ENCODE measurements around the gene FSTL4. TPM values are rescaled to one million over a fixed set of nuclear protein-coding genes. Genes with fewer than 3 reads are reported as not detected.
"Not testable (repeated sequence)": the region's sequence is repeated elsewhere in the genome, so short reads cannot be mapped to it uniquely, and the experiment has no call there.

Gene FSTL4
- total RNA-seq, 2 donors from 2014 or later: 4.5 to 10.1 TPM

DNA sequence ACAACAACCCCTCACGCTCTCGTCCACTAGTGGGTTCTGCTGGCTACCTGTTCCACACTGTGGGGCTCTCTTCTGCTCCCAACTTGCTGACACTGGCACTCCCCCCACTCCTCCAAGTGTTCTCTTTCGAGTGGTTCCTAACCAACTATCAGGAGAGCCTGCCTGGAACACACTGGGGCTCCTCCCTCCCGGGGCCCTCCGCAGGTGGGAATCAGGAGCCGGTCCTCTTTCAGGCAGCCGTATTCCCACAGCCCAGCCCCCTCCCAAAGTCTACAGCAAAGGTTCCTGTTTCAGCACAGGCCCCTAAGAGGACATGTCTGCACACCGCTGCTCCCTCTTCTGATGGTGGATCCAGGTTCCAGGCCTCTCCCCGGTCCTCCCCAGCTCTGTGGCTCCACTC is 165.9 kb downstream of the FSTL4 start:
- TF ChIP-seq POLR2AphosphoS5 (IDR thresholded peaks at IDR 0.05) (no peak), POLR2A (IDR thresholded peaks at IDR 0.05) (no peak)
- TF ChIP-seq, protein P1, sequence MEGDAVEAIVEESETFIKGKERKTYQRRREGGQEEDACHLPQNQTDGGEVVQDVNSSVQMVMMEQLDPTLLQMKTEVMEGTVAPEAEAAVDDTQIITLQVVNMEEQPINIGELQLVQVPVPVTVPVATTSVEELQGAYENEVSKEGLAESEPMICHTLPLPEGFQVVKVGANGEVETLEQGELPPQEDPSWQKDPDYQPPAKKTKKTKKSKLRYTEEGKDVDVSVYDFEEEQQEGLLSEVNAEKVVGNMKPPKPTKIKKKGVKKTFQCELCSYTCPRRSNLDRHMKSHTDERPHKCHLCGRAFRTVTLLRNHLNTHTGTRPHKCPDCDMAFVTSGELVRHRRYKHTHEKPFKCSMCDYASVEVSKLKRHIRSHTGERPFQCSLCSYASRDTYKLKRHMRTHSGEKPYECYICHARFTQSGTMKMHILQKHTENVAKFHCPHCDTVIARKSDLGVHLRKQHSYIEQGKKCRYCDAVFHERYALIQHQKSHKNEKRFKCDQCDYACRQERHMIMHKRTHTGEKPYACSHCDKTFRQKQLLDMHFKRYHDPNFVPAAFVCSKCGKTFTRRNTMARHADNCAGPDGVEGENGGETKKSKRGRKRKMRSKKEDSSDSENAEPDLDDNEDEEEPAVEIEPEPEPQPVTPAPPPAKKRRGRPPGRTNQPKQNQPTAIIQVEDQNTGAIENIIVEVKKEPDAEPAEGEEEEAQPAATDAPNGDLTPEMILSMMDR (IDR thresholded peaks at IDR 0.05): no peak
- WGBS: 94% methylated on average over 9 of the region's 9 CpGs
- no peak overlapping the region for H3K27ac ChIP-seq
- intact Hi-C loops (cut with DNase I): no loop called here
- no peak overlapping the region for H3K4me3 ChIP-seq
- H3K36me3 ChIP-seq: no peaks in the 10 kb centered on the region
- no peaks in the 10 kb centered on the region for H3K9me3 ChIP-seq
- no peaks in the 10 kb centered on the region for H3K4me1 ChIP-seq (replicated peaks)
- H3K27me3 ChIP-seq (replicated peaks; ENCODE audit: insufficient read depth): no peaks in the 10 kb centered on the region
- no peak for DNase-seq (ENCODE audit: low spot score)

DNA sequence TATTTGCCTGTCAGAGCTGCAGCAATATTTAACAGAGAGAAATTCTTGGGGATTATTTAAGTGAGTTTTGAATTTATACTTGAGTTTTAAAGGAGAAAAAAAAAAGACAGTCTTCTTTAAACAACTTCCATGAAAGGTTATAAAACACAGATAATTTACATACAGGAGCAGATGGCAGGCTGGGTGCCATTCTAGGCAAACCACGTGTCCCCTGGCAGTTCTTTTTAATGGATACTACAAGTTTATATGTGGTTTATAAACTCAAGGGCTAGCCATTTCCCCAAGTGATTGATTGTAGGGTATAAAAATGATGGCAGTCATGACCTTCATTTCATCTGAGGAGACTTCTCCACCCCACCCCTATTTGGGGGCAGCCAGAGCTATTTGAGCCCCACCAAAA is 166.6 kb downstream of the FSTL4 start:
- 16% methylated on average over 1 of the region's 1 CpG for WGBS
- no peak for TF ChIP-seq POLR2A (IDR thresholded peaks at IDR 0.05)
- no peak for TF ChIP-seq POLR2AphosphoS5 (IDR thresholded peaks at IDR 0.05)
- TF ChIP-seq, protein P1 (IDR thresholded peaks at IDR 0.05): no peak

DNA sequence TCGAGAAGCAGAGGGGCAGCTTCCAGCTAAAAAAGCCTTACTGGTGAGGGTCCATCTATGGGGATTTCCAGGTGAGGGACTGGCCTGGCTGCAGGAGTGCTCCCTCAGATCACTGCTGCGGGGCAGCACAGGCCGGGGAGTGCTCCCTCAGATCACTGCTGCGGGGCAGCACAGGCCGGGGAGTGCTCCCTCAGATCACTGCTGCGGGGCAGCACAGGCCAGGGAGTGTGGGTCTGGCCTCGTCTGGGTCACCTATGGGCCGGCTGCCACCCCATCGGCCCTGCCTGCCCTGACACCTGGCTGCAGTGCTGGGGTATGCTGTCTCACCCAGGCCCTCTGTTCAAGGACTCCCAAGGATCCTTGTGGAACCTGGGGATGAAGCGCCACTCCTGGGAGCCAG is 167.1 kb downstream of the FSTL4 start:
- H3K9me3 ChIP-seq; intact Hi-C loops (cut with DNase I); H3K27ac ChIP-seq; H3K4me3 ChIP-seq; H3K27me3 ChIP-seq (replicated peaks; ENCODE audit: insufficient read depth); H3K36me3 ChIP-seq; DNase-seq (ENCODE audit: low spot score); H3K4me1 ChIP-seq (replicated peaks): not testable (repeated sequence)
- 83% methylated on average over 10 of the region's 10 CpGs for WGBS

More for the DNA sequence above, 166.6 kb downstream of the FSTL4 start:
- intact Hi-C loops (cut with DNase I): no loop called here
- Histone ChIP-seq H3K27ac (no peak overlapping the region), H3K27me3 (replicated peaks; ENCODE audit: insufficient read depth) (no peaks in the 10 kb centered on the region), H3K9me3 (no peaks in the 10 kb centered on the region), H3K4me3 (no peak overlapping the region), H3K36me3 (no peaks in the 10 kb centered on the region), H3K4me1 (replicated peaks) (no peaks in the 10 kb centered on the region)
- no peak for DNase-seq (ENCODE audit: low spot score)

DNA sequence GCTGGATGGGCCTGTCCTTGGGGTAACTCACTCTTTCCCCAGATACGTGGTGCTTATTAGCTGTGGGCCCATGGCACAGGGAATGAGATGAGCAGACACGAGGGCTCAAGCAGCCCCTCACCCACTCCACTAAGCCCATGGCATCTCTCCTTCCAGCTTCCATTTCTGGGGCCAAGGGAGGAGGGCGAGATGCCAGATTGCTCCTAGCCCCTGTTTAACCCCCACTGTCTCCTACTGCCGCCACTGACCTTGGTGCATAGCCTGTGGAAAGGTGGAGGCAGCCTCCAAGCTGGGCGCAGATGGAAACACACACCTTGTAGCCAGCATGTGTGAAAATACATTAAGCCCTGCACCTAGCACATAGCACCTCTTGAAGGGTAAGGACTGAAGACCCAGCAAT is 167.6 kb downstream of the FSTL4 start:
- TF ChIP-seq, protein P1 (IDR thresholded peaks at IDR 0.05): no peak
- TF ChIP-seq POLR2A (IDR thresholded peaks at IDR 0.05): no peak
- TF ChIP-seq POLR2AphosphoS5 (IDR thresholded peaks at IDR 0.05): no peak
- 90% methylated on average over 5 of the region's 5 CpGs for WGBS
- Histone ChIP-seq H3K27me3 (replicated peaks; ENCODE audit: insufficient read depth) (no peaks in the 10 kb centered on the region), H3K36me3 (no peaks in the 10 kb centered on the region), H3K4me3 (no peak overlapping the region), H3K4me1 (replicated peaks) (no peaks in the 10 kb centered on the region), H3K27ac (no peak overlapping the region), H3K9me3 (no peaks in the 10 kb centered on the region)
- intact Hi-C loops (cut with DNase I): no loop called here
- no peak for DNase-seq (ENCODE audit: low spot score)

DNA sequence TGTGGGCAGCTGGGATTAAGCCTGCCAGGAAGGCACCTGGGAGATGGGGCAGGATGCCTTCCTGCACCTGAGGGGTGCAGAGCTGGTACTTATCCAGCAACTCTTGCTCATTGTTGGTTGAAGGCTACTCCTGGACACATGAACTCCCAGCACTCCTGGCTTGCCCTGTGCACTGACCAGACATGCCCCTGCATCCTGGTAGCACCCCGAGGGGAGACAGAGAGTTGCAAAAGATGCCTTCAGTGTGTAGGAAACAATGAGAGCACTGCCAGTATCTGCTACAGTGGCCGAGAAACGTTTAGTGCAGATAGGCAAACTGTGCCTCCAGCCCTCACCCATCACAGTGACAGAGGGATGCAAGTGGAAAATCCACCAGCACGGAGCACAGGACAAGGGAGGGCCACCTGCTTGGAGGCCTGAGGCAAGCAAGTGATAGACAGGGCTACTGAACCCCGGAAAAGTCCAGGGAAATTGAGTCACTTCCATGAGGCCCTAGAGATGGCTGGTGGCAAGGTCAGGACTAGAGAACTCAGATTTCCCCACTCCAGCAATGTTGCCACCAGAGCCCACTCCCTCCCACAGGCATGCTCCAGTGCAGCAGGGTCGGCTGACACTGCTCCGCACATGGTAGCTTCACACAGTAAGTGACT is 171.1 kb downstream of the FSTL4 start:
- Histone ChIP-seq H3K4me1 (replicated peaks) (no peaks in the 10 kb centered on the region), H3K27me3 (replicated peaks; ENCODE audit: insufficient read depth) (no peaks in the 10 kb centered on the region), H3K36me3 (no peaks in the 10 kb centered on the region), H3K9me3 (no peaks in the 10 kb centered on the region), H3K27ac (no peak overlapping the region), H3K4me3 (no peak overlapping the region)
- TF ChIP-seq POLR2A (IDR thresholded peaks at IDR 0.05): no peak
- TF ChIP-seq POLR2AphosphoS5 (IDR thresholded peaks at IDR 0.05): no peak
- TF ChIP-seq, protein P1 (IDR thresholded peaks at IDR 0.05): no peak
- DNase-seq (ENCODE audit: low spot score): no peak
- intact Hi-C loops (cut with DNase I): no loop called here
- 89% methylated on average over 7 of the region's 7 CpGs for WGBS

Data from prostate gland (tissue), 2 donors.